Epithelial cell of alveolus of lung (primary cell): ENCODE results near the gene SOX4. TPM values are rescaled to one million over a fixed set of nuclear protein-coding genes. Genes with fewer than 3 reads are reported as not detected.

Experiments used
- total RNA-seq: library from RNA; depleted of rRNA; stranded (reverse); fragments of >200 nt; gene quantifications from 2 replicates; pipeline ENCODE4 v1.2.1, GENCODE V29; 2015

The SOX4 gene
- total RNA-seq = 31.9 and 69.9 TPM in 2 replicates

DNA sequence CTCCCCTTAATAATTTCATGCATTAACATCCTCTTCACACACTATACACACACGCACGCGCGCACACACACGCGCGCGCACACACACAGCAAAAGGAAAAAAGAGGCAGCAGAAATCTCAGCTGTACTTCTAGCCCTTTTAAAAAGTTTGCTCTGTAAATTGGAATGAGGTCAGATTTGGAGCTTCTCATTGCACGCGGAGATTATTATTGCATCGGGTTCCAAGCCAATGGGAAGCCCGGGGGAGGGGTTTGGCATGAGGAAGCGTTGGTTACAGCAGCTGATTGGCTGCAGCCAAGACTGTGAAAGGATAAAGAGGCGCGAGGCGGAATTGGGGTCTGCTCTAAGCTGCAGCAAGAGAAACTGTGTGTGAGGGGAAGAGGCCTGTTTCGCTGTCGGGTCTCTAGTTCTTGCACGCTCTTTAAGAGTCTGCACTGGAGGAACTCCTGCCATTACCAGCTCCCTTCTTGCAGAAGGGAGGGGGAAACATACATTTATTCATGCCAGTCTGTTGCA is at the start of gene SOX4:
TSS of gene SOX4 (plus strand) at position 340 of the 515 bp plus-strand sequence. CDS start 784 bp downstream, outside the sequence.

